H9 (cell line): ENCODE results near the gene PPARGC1A. TPM values are rescaled to one million over a fixed set of nuclear protein-coding genes. Genes with fewer than 3 reads are reported as not detected.

Experiments used
- DNase-seq: peaks from one replicate; pipeline ENCODE4 v3.0.0-alpha.2; 2017
- H2AFZ ChIP-seq: one replicate; pipeline ENCODE4 v1.6.1; 2013; ENCODE audit warnings: mild to moderate bottlenecking, low read length, control low read depth, moderate library complexity
- H2AK5ac ChIP-seq: 2 replicates; pipeline ENCODE4 v1.6.1; 2013; ENCODE audit warnings: low read length, control low read depth, mixed read lengths; ENCODE audit not compliant: insufficient read length
- H2BK120ac ChIP-seq: one replicate; pipeline ENCODE4 v1.6.1; 2013; ENCODE audit warnings: low read depth, mild to moderate bottlenecking, low read length, control low read depth, inconsistent platforms; ENCODE audit not compliant: poor library complexity, severe bottlenecking
- H2BK12ac ChIP-seq: 2 replicates; pipeline ENCODE4 v1.6.1; 2013; ENCODE audit warnings: low read length, control low read depth, mixed read lengths, low read depth; ENCODE audit not compliant: insufficient read length
- H2BK15ac ChIP-seq: 2 replicates; pipeline ENCODE4 v1.6.1; 2013; ENCODE audit warnings: low read depth, low read length, control low read depth
- H2BK20ac ChIP-seq: one replicate; pipeline ENCODE4 v1.6.1; 2013; ENCODE audit warnings: low read depth, mild to moderate bottlenecking, low read length, control low read depth, inconsistent platforms; ENCODE audit not compliant: poor library complexity, severe bottlenecking
- H2BK5ac ChIP-seq: 2 replicates; pipeline ENCODE4 v1.6.1; 2013; ENCODE audit warnings: low read length, control low read depth, mixed read lengths; ENCODE audit not compliant: insufficient read length
- H3K14ac ChIP-seq: 2 replicates; pipeline ENCODE4 v1.6.1; 2013; ENCODE audit warnings: low read length, control low read depth; ENCODE audit not compliant: insufficient read depth
- H3K18ac ChIP-seq: 2 replicates; pipeline ENCODE4 v1.6.1; 2013; ENCODE audit warnings: low read depth, mild to moderate bottlenecking, mixed read lengths, low read length, control low read depth; ENCODE audit not compliant: insufficient read length
- H3K23ac ChIP-seq: 2 replicates; pipeline ENCODE4 v1.6.1; 2013; ENCODE audit warnings: low read length, control low read depth, mixed read lengths, low read depth; ENCODE audit not compliant: insufficient read length
- H3K23me2 ChIP-seq: 2 replicates; pipeline ENCODE4 v1.6.1; 2013; ENCODE audit warnings: low read depth, mild to moderate bottlenecking, mixed read lengths, low read length, control low read depth; ENCODE audit not compliant: insufficient read length, poor library complexity, severe bottlenecking
- H3K27ac ChIP-seq: 2 replicates; pipeline ENCODE4 v1.5.1; 2013; ENCODE audit warnings: low read length, control low read depth, mixed read lengths, low read depth; ENCODE audit not compliant: insufficient read length
- H3K27me3 ChIP-seq: 2 replicates; pipeline ENCODE4 v1.6.1; 2013; ENCODE audit warnings: low read length, control low read depth, inconsistent platforms; ENCODE audit not compliant: insufficient read depth
- H3K4ac ChIP-seq: 2 replicates; pipeline ENCODE4 v1.6.1; 2013; ENCODE audit warnings: low read depth, mild to moderate bottlenecking, control low read depth, inconsistent platforms, low read length, moderate library complexity
- H3K4me1 ChIP-seq: 2 replicates; pipeline ENCODE4 v1.6.1; 2013; ENCODE audit warnings: low read length, control low read depth, inconsistent platforms; ENCODE audit not compliant: insufficient read depth
- H3K4me2 ChIP-seq: 2 replicates; pipeline ENCODE4 v1.6.1; 2013; ENCODE audit warnings: low read length, control low read depth, mixed read lengths; ENCODE audit not compliant: insufficient read length, insufficient read depth
- H3K56ac ChIP-seq: 2 replicates; pipeline ENCODE4 v1.6.1; 2013; ENCODE audit warnings: low read depth, mild to moderate bottlenecking, mixed read lengths, low read length, control low read depth; ENCODE audit not compliant: insufficient read length
- H3K79me1 ChIP-seq: 2 replicates; pipeline ENCODE4 v1.6.1; 2013; ENCODE audit warnings: low read depth, mild to moderate bottlenecking, moderate library complexity, low read length, control low read depth, inconsistent platforms; ENCODE audit not compliant: insufficient read depth, poor library complexity, severe bottlenecking
- H3K79me2 ChIP-seq: 2 replicates; pipeline ENCODE4 v1.6.1; 2013; ENCODE audit warnings: low read length, control low read depth, inconsistent platforms; ENCODE audit not compliant: insufficient read depth
- H3K9ac ChIP-seq: 2 replicates; pipeline ENCODE4 v1.6.1; 2013; ENCODE audit warnings: low read length, control low read depth, mixed read lengths; ENCODE audit not compliant: insufficient read length; ENCODE audit errors: extremely low read depth
- H3K9me3 ChIP-seq: one replicate; pipeline ENCODE4 v1.6.1; 2013; ENCODE audit warnings: low read depth, low read length, inconsistent platforms; ENCODE audit not compliant: control insufficient read depth
- H3T11ph ChIP-seq: one replicate; pipeline ENCODE4 v1.6.1; 2013; ENCODE audit warnings: mild to moderate bottlenecking, low read length, control low read depth, inconsistent platforms
- H4K20me1 ChIP-seq: one replicate; pipeline ENCODE4 v1.6.1; 2013; ENCODE audit not compliant: control insufficient read depth, insufficient read length, insufficient read depth
- H4K5ac ChIP-seq: 2 replicates; pipeline ENCODE4 v1.6.1; 2013; ENCODE audit warnings: low read depth, mild to moderate bottlenecking, mixed read lengths, low read length, control low read depth; ENCODE audit not compliant: insufficient read length
- H4K8ac ChIP-seq: replicated peaks from 2 replicates; pipeline ENCODE4 v1.6.1; 2013; ENCODE audit warnings: low read length, control low read depth, mixed read lengths, low read depth; ENCODE audit not compliant: insufficient read length
- H4K91ac ChIP-seq: 2 replicates; pipeline ENCODE4 v1.6.1; 2013; ENCODE audit warnings: low read depth, mild to moderate bottlenecking, moderate library complexity, mixed read lengths, low read length, control low read depth; ENCODE audit not compliant: insufficient read length
- H3K27ac Mint-ChIP-seq, 3 experiments: 2 replicates in 2 of 3; 3 replicates in 1 of 3; pipeline ENCODE4 v1.8.0; 2020 to 2021; ENCODE audit warnings: mixed read lengths in 3 of 3, mild to moderate bottlenecking in 1 of 3, moderate library complexity in 1 of 3
- H3K27me3 Mint-ChIP-seq: 2 replicates; pipeline ENCODE4 v1.8.0; 2021; ENCODE audit warnings: low read depth, mild to moderate bottlenecking, moderate library complexity, mixed read lengths
- H3K36me3 Mint-ChIP-seq, 3 experiments: 2 replicates in 2 of 3; 3 replicates in 1 of 3; pipeline ENCODE4 v1.8.0; 2020 to 2021; ENCODE audit warnings: low read depth in 3 of 3, mixed read lengths in 3 of 3; ENCODE audit not compliant: insufficient read depth in 1 of 3
- H3K4me1 Mint-ChIP-seq, 2 experiments: 2 replicates each; pipeline ENCODE4 v1.8.0; 2020; ENCODE audit warnings: mixed read lengths in 2 of 2
- H3K4me3 Mint-ChIP-seq, 2 experiments: 2 replicates in 1 of 2; 3 replicates in 1 of 2; pipeline ENCODE4 v1.8.0; 2020 to 2021; ENCODE audit warnings: mild to moderate bottlenecking in 2 of 2, mixed read lengths in 2 of 2, moderate library complexity in 1 of 2
- H3K9me3 Mint-ChIP-seq, 2 experiments: 2 replicates in 1 of 2; 3 replicates in 1 of 2; pipeline ENCODE4 v1.8.0; 2020; ENCODE audit warnings: mild to moderate bottlenecking in 2 of 2, mixed read lengths in 2 of 2, moderate library complexity in 1 of 2
- WGBS: extraction: QIAGEN DNeasy Blood & Tissue Kit; methylation state at CpG from one replicate; pipeline ENCODE4 v1.1.7; 2013; ENCODE audit warnings: missing lambda C conversion rate, low lambda C conversion rate, mixed read lengths; ENCODE audit not compliant: insufficient read length; ENCODE audit errors: extremely low coverage; 5-methylcytosine and 5-hydroxymethylcytosine counted together
- total RNA-seq: library from RNA; stranded (reverse); gene quantifications from 2 replicates; pipeline ENCODE4 v1.2.1, GENCODE V29; 2021
- TF ChIP-seq, protein P1 (sequence below): fragments of 200-600 bp; sonication (generic); conservative IDR thresholded peaks from 3 replicates; pipeline ENCODE4 v1.8.0; 2021; ENCODE audit warnings: antibody characterized with exemption, mild to moderate bottlenecking

Gene PPARGC1A
- total RNA-seq, 1 experiment from 2014 or later, result 1.7 TPM

GRCh38 chr4:23923141-23923540 is 33.3 kb upstream of the PPARGC1A start:
- Histone ChIP-seq H2AK5ac (no peak overlapping the region), H4K8ac (no peak overlapping the region), H3K9ac (no peak overlapping the region), H2BK5ac (no peak overlapping the region), H3K27ac (no peak overlapping the region), H3K18ac (no peak overlapping the region), H3K23ac (no peak overlapping the region), H3K4me1 (no peaks in the 10 kb centered on the region), H2BK20ac (no peak overlapping the region), H3K56ac (no peak overlapping the region), H3K4ac (no peak overlapping the region), H2BK120ac (no peak overlapping the region), H2BK12ac (no peak overlapping the region), H3K79me2 (no peaks in the 10 kb centered on the region), H3K27me3 (no peaks in the 10 kb centered on the region), H3K9me3 (no peaks in the 10 kb centered on the region), H3K14ac (no peak overlapping the region), H2BK15ac (no peak overlapping the region), H3K23me2 (no peaks in the 10 kb centered on the region), H4K20me1 (no peaks in the 10 kb centered on the region), H3K4me2 (no peak overlapping the region), H2AFZ (no peak overlapping the region), H3K79me1 (no peaks in the 10 kb centered on the region), H4K5ac (no peak overlapping the region), H4K91ac (no peak overlapping the region), H3T11ph (no peak overlapping the region)
- peaks cover 13 to 26% of the 10 kb centered on the region in 2 experiments for H3K4me1 Mint-ChIP-seq
- H3K9me3 Mint-ChIP-seq, result no peaks in the 10 kb centered on the region
- H3K4me3 Mint-ChIP-seq, result no peak overlapping the region
- TF ChIP-seq, protein P1, sequence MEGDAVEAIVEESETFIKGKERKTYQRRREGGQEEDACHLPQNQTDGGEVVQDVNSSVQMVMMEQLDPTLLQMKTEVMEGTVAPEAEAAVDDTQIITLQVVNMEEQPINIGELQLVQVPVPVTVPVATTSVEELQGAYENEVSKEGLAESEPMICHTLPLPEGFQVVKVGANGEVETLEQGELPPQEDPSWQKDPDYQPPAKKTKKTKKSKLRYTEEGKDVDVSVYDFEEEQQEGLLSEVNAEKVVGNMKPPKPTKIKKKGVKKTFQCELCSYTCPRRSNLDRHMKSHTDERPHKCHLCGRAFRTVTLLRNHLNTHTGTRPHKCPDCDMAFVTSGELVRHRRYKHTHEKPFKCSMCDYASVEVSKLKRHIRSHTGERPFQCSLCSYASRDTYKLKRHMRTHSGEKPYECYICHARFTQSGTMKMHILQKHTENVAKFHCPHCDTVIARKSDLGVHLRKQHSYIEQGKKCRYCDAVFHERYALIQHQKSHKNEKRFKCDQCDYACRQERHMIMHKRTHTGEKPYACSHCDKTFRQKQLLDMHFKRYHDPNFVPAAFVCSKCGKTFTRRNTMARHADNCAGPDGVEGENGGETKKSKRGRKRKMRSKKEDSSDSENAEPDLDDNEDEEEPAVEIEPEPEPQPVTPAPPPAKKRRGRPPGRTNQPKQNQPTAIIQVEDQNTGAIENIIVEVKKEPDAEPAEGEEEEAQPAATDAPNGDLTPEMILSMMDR, result no peak
- no peak overlapping the region for H3K27ac Mint-ChIP-seq
- H3K27me3 Mint-ChIP-seq, result no peaks in the 10 kb centered on the region
- WGBS, result no CpG with 5 or more reads among the region's 3 CpGs
- no peaks in the 10 kb centered on the region for H3K36me3 Mint-ChIP-seq
- no peak for DNase-seq
